Activated T-cell treated with anti-CD3 and anti-CD28 coated beads, Interleukin-2, amount 50 U/mL, for 72 hours (primary cell): Measurements from ENCODE around the gene MED25. TPM values are rescaled to one million over a fixed set of nuclear protein-coding genes. Genes with fewer than 3 reads are reported as not detected.
A peak's percentile ranks its signal among the peaks of the same experiment; 100 is the strongest.

Experiments
- ATAC-seq, 2 donors: fragments of 150-1000 bp; cut with Tn5 transposase; replicated peaks in 1 of 2; 2 replicates each; pipeline ENCODE4 v1.10.0; 2021; ENCODE audit warnings: moderate library complexity in 2 of 2, mild to moderate bottlenecking in 1 of 2
- DNase-seq, 2 donors: peaks; one replicate each; pipeline ENCODE4 v3.0.0; 2021 to 2022; ENCODE audit warnings: mixed read lengths in 1 of 2
- H3K27ac Mint-ChIP-seq: one replicate; pipeline ENCODE4 v1.8.0; 2022; ENCODE audit warnings: mild to moderate bottlenecking, moderate library complexity, mixed read lengths
- H3K27me3 Mint-ChIP-seq: one replicate; pipeline ENCODE4 v1.8.0; 2022; ENCODE audit warnings: low read depth, mixed read lengths
- H3K36me3 Mint-ChIP-seq, 2 donors: one replicate each; pipeline ENCODE4 v1.8.0; 2022; ENCODE audit warnings: mixed read lengths in 2 of 2, mild to moderate bottlenecking in 1 of 2; ENCODE audit not compliant: insufficient read depth in 2 of 2
- H3K4me1 Mint-ChIP-seq: one replicate; pipeline ENCODE4 v1.8.0; 2022; ENCODE audit warnings: low read depth, mixed read lengths
- H3K4me3 Mint-ChIP-seq, 2 donors: one replicate each; pipeline ENCODE4 v1.8.0; 2022; ENCODE audit warnings: mild to moderate bottlenecking in 2 of 2, mixed read lengths in 2 of 2, moderate library complexity in 2 of 2
- H3K9me3 Mint-ChIP-seq, 2 donors: one replicate each; pipeline ENCODE4 v1.8.0; 2022; ENCODE audit warnings: mixed read lengths in 2 of 2
- total RNA-seq, 2 donors: library from RNA; stranded (reverse); gene quantifications; one replicate each; pipeline ENCODE4 v1.2.3, GENCODE V29; 2022

Gene MED25
- total RNA-seq, 2 donors from 2014 or later: 47.0 to 50.2 TPM

GRCh38 chr19:49881672-49882394, 63.7 kb downstream of the MED25 start:
- Mint-ChIP-seq H3K36me3 (peaks cover 9 to 23% of the 10 kb centered on the region in 2 donors), H3K9me3 (no peaks in the 10 kb centered on the region), H3K4me1 (peaks cover 19% of the 10 kb centered on the region), H3K4me3 (no peak overlapping the region), H3K27me3 (no peaks in the 10 kb centered on the region), H3K27ac (peak overlapping the region; percentile 65)
- no peak for DNase-seq
- no peak for ATAC-seq

GRCh38 chr19:49882643-49883042, 64.6 kb downstream of the MED25 start:
- H3K27ac Mint-ChIP-seq: no peak overlapping the region
- DNase-seq (no peak), ATAC-seq (no peak)
- H3K9me3 Mint-ChIP-seq: no peaks in the 10 kb centered on the region
- no peak overlapping the region for H3K4me3 Mint-ChIP-seq
- H3K4me1 Mint-ChIP-seq: peaks cover 19% of the 10 kb centered on the region
- H3K36me3 Mint-ChIP-seq: peaks cover 9 to 23% of the 10 kb centered on the region in 2 donors
- no peaks in the 10 kb centered on the region for H3K27me3 Mint-ChIP-seq

GRCh38 chr19:49883094-49883493, 65.0 kb downstream of the MED25 start:
- peaks cover 16% of the 10 kb centered on the region for H3K4me1 Mint-ChIP-seq
- H3K9me3 Mint-ChIP-seq: no peaks in the 10 kb centered on the region
- no peaks in the 10 kb centered on the region for H3K27me3 Mint-ChIP-seq
- ATAC-seq: no peak
- no peak overlapping the region for H3K27ac Mint-ChIP-seq
- no peak for DNase-seq
- H3K4me3 Mint-ChIP-seq: no peak overlapping the region
- H3K36me3 Mint-ChIP-seq: peaks cover 9 to 21% of the 10 kb centered on the region in 2 donors

- DNase-seq: no peak
- ATAC-seq: no peak
- no peak overlapping the region for H3K4me3 Mint-ChIP-seq
- no peaks in the 10 kb centered on the region for H3K27me3 Mint-ChIP-seq
- no peak overlapping the region for H3K27ac Mint-ChIP-seq
- H3K9me3 Mint-ChIP-seq: no peaks in the 10 kb centered on the region
- H3K4me1 Mint-ChIP-seq: peaks cover 7% of the 10 kb centered on the region
- H3K36me3 Mint-ChIP-seq: peaks cover 11 to 26% of the 10 kb centered on the region in 2 donors
Observed at GRCh38 chr19:49884109-49884508, 66.0 kb downstream of the MED25 start.

- Mint-ChIP-seq H3K27me3 (no peaks in the 10 kb centered on the region), H3K27ac (no peak overlapping the region), H3K4me1 (peaks cover 8% of the 10 kb centered on the region), H3K9me3 (no peaks in the 10 kb centered on the region), H3K36me3 (peaks cover 12 to 29% of the 10 kb centered on the region in 2 donors), H3K4me3 (no peak overlapping the region)
- ATAC-seq (no peak), DNase-seq (no peak)
Observed at GRCh38 chr19:49884760-49885159, 66.7 kb downstream of the MED25 start.

Other genes with a start within 250 kb of the MED25 start
- 10 to 100 TPM; 66.0 to 72.7 TPM for gene NOSIP, start 237.7 kb upstream of the MED25 start, total RNA-seq
- 1 to 10 TPM in 1 of 2 donors, under 1 TPM in 1; 0.88 to 1.1 TPM for gene PRRG2, start 237.0 kb upstream of the MED25 start, total RNA-seq
- gene PRR12, start 227.1 kb upstream of the MED25 start, total RNA-seq: 10 to 100 TPM; 23.9 to 24.6 TPM
- gene RRAS, start 178.1 kb upstream of the MED25 start, total RNA-seq: 10 to 100 TPM; 11.3 to 13.5 TPM
- 10 to 100 TPM; 57.7 to 60.1 TPM for gene SCAF1, start 176.1 kb upstream of the MED25 start, total RNA-seq
- gene IRF3, start 152.4 kb upstream of the MED25 start, total RNA-seq: 100 to 1,000 TPM; 135 to 141 TPM
- 10 to 100 TPM; 80.3 to 82.6 TPM for gene BCL2L12, start 152.4 kb upstream of the MED25 start, total RNA-seq
- 100 to 1,000 TPM; 201 to 251 TPM for gene PRMT1, start 141.0 kb upstream of the MED25 start, total RNA-seq
- gene ADM5, start 128.7 kb upstream of the MED25 start, total RNA-seq: 1 to 10 TPM; 4.1 to 8.1 TPM
- gene CPT1C, start 127.2 kb upstream of the MED25 start, total RNA-seq: 1 to 10 TPM; 1.9 to 2.3 TPM
- 1 to 10 TPM in 1 of 2 donors, under 1 TPM in 1; 0.19 to 2.4 TPM for gene TSKS, start 55.0 kb upstream of the MED25 start, total RNA-seq
- gene AP2A1, start 51.3 kb upstream of the MED25 start, total RNA-seq: 10 to 100 TPM; 74.5 to 75.8 TPM
- 10 to 100 TPM; 24.7 to 37.3 TPM for gene FUZ, start 5.0 kb upstream of the MED25 start, total RNA-seq
- 10 to 100 TPM; 63.8 to 73.3 TPM for gene PTOV1, start 32.9 kb downstream of the MED25 start, total RNA-seq
- 10 to 100 TPM; 71.1 to 74.5 TPM for gene PNKP, start 49.3 kb downstream of the MED25 start, total RNA-seq
- 10 to 100 TPM; 30.5 to 36.6 TPM for gene AKT1S1, start 59.1 kb downstream of the MED25 start, total RNA-seq
- gene TBC1D17, start 59.4 kb downstream of the MED25 start, total RNA-seq: 10 to 100 TPM; 47.9 to 53.9 TPM
- 10 to 100 TPM; 16.7 to 42.3 TPM for gene IL4I1, start 78.6 kb downstream of the MED25 start, total RNA-seq
- gene ATF5, start 110.9 kb downstream of the MED25 start, total RNA-seq: 10 to 100 TPM; 52.3 to 73.6 TPM
- gene NUP62, start 111.2 kb downstream of the MED25 start, total RNA-seq: 100 to 1,000 TPM; 135 to 139 TPM
- not detected for gene SIGLEC11, start 142.9 kb downstream of the MED25 start, total RNA-seq
- 10 to 100 TPM; 59.7 to 65.5 TPM for gene VRK3, start 207.1 kb downstream of the MED25 start, total RNA-seq
- 10 to 100 TPM; 13.2 to 19.7 TPM for gene ZNF473, start 207.7 kb downstream of the MED25 start, total RNA-seq